Neural progenitor cell (in vitro differentiated cells): Measurements from ENCODE around the gene AGBL4.

Experiments used
- CTCF ChIP-seq: fragments of 200-600 bp; sonication (generic); IDR thresholded peaks from 2 replicates; pipeline ENCODE4 v1.5.1; 2017; ENCODE audit warnings: antibody characterized with exemption, mild to moderate bottlenecking
- EZH2 ChIP-seq: fragments of 200-600 bp; sonication (generic); IDR thresholded peaks from 2 replicates; pipeline ENCODE4 v1.6.1; 2017; ENCODE audit warnings: antibody characterized with exemption, mild to moderate bottlenecking, moderate library complexity
- EZH2phosphoT487 ChIP-seq: fragments of 200-600 bp; sonication (generic); IDR thresholded peaks from 2 replicates; pipeline ENCODE4 v1.6.1; 2017; ENCODE audit warnings: antibody characterized with exemption

DNA sequence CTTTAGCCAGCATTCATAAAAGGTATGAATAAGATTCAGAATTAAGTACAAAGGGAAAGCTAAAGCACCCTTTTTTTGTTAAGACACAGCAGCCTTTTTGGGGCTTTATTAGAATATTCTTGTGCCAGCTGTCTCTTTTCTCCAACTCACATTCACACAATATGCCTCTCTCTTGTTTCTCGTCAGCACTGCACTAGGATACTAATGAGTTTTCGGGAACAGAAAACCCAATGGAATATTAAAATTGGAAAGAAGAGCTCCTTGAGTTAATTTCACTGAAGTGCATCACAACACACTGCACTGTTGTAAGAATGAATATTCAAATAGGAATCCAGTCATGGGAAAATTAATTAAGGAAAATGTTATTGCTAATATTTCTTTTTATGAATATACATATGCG, 836.7 kb downstream of the AGBL4 start:
- TF ChIP-seq CTCF (no peak), EZH2 (no peak), EZH2phosphoT487 (no peak)
